GM12891 (cell line): ENCODE data around the gene GNPNAT1.

Experiments used
- POLR2A ChIP-seq: IDR thresholded peaks from 2 replicates; pipeline ENCODE4 v1.6.1; 2011; ENCODE audit warnings: low read depth, low read length, control low read depth
- POLR2AphosphoS5 ChIP-seq: IDR thresholded peaks from 2 replicates; pipeline ENCODE4 v1.6.1; 2011; ENCODE audit warnings: low read depth, low read length, control low read depth

GRCh38 chr14:52767058-52767833 is 24.2 kb downstream of the GNPNAT1 start:
- TF ChIP-seq POLR2AphosphoS5 (no peak), POLR2A (no peak)
